ENCODE results near the gene TRIM43.
"Not testable (repeated sequence)": the region's sequence is repeated elsewhere in the genome, so short reads cannot be mapped to it uniquely, and the experiment has no call there.

DNA sequence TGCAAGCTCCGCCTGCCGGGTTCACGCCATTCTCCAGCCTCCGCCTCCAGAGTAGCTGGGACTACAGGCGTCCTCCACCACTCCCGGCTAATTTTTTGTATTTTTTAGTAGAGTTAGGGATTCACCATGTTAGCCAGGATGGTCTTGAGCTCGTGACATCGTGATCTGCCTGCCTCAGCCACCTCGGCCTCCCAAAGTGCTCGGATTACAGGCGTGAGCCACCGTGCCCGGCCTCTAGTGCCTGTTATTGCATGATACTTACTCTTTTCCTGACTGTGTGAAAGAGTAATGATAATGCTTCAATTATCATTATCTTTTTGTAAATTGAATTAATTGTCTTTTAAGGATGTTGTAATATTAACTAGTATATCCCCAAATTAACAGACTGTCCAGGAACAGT is 1.2 kb downstream of the TRIM43 start:
- TF ChIP-seq, protein P1, sequence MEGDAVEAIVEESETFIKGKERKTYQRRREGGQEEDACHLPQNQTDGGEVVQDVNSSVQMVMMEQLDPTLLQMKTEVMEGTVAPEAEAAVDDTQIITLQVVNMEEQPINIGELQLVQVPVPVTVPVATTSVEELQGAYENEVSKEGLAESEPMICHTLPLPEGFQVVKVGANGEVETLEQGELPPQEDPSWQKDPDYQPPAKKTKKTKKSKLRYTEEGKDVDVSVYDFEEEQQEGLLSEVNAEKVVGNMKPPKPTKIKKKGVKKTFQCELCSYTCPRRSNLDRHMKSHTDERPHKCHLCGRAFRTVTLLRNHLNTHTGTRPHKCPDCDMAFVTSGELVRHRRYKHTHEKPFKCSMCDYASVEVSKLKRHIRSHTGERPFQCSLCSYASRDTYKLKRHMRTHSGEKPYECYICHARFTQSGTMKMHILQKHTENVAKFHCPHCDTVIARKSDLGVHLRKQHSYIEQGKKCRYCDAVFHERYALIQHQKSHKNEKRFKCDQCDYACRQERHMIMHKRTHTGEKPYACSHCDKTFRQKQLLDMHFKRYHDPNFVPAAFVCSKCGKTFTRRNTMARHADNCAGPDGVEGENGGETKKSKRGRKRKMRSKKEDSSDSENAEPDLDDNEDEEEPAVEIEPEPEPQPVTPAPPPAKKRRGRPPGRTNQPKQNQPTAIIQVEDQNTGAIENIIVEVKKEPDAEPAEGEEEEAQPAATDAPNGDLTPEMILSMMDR (IDR thresholded peaks at IDR 0.05): not testable (repeated sequence)
- TF ChIP-seq POLR2A, POLR2AphosphoS5 (IDR thresholded peaks at IDR 0.05): not testable (repeated sequence)

All from stomach (tissue), 4 donors.